GM23338 (cell line): ENCODE data around the gene CHRNB2. TPM values are rescaled to one million over a fixed set of nuclear protein-coding genes. Genes with fewer than 3 reads are reported as not detected.

Source experiments
- ATAC-seq: fragments of 200-7000 bp; cut with Tn5 transposase; 3 replicates; pipeline ENCODE4 v1.9.1; 2020
- DNase-seq: peaks from one replicate; pipeline ENCODE4 v3.0.0-alpha.2; 2015; ENCODE audit warnings: low spot score
- H2AFZ ChIP-seq: fragments of 200-600 bp; sonication (generic); 2 replicates; pipeline ENCODE4 v1.8.0; 2016; ENCODE audit warnings: antibody characterized with exemption, mild to moderate bottlenecking, moderate library complexity
- H3F3A ChIP-seq: fragments of 200-600 bp; sonication (generic); replicated peaks from 2 replicates; pipeline ENCODE4 v1.8.0; 2017; ENCODE audit warnings: antibody characterized with exemption, mixed run types, low read depth
- H3K27ac ChIP-seq: fragments of 200-600 bp; sonication (generic); 2 replicates; pipeline ENCODE4 v1.6.1; 2016; ENCODE audit warnings: low read depth
- H3K27me3 ChIP-seq: fragments of 200-600 bp; sonication (generic); 2 replicates; pipeline ENCODE4 v1.8.0; 2016; ENCODE audit warnings: mild to moderate bottlenecking, mixed run types, moderate library complexity; ENCODE audit not compliant: insufficient read depth
- H3K36me3 ChIP-seq: fragments of 200-600 bp; sonication (generic); 2 replicates; pipeline ENCODE4 v1.8.0; 2016; ENCODE audit warnings: mild to moderate bottlenecking; ENCODE audit not compliant: insufficient read depth
- H3K4me1 ChIP-seq: fragments of 200-600 bp; sonication (generic); 2 replicates; pipeline ENCODE4 v1.8.0; 2016; ENCODE audit warnings: mild to moderate bottlenecking, moderate library complexity; ENCODE audit not compliant: insufficient read depth
- H3K4me2 ChIP-seq: fragments of 200-600 bp; sonication (generic); 2 replicates; pipeline ENCODE4 v1.7.1; 2017; ENCODE audit warnings: mixed run types
- H3K4me3 ChIP-seq: fragments of 200-600 bp; sonication (generic); 2 replicates; pipeline ENCODE4 v1.6.1; 2016; ENCODE audit warnings: mixed run types
- H3K79me2 ChIP-seq: fragments of 200-600 bp; sonication (generic); replicated peaks from 2 replicates; pipeline ENCODE4 v1.8.0; 2017; ENCODE audit warnings: mild to moderate bottlenecking; ENCODE audit not compliant: insufficient read depth
- H3K9me2 ChIP-seq: fragments of 200-600 bp; sonication (generic); 2 replicates; pipeline ENCODE4 v1.8.0; 2017; ENCODE audit not compliant: insufficient read depth
- H4K20me1 ChIP-seq: fragments of 200-600 bp; sonication (generic); replicated peaks from 2 replicates; pipeline ENCODE4 v1.8.0; 2017; ENCODE audit warnings: mild to moderate bottlenecking; ENCODE audit not compliant: insufficient read depth
- H3K27ac Mint-ChIP-seq: 2 replicates; pipeline ENCODE4 v1.8.0; 2020; ENCODE audit warnings: inconsistent platforms, mild to moderate bottlenecking, moderate library complexity, mixed read lengths
- H3K27me3 Mint-ChIP-seq: 3 replicates; pipeline ENCODE4 v1.8.0; 2022; ENCODE audit warnings: low read depth, mild to moderate bottlenecking, moderate library complexity, mixed read lengths, inconsistent platforms; ENCODE audit not compliant: insufficient read depth, poor library complexity
- H3K36me3 Mint-ChIP-seq: 3 replicates; pipeline ENCODE4 v1.8.0; 2021; ENCODE audit warnings: low read depth, mild to moderate bottlenecking, inconsistent platforms, moderate library complexity, mixed read lengths
- H3K4me1 Mint-ChIP-seq: 3 replicates; pipeline ENCODE4 v1.8.0; 2020; ENCODE audit warnings: mild to moderate bottlenecking, inconsistent platforms, mixed read lengths
- H3K4me3 Mint-ChIP-seq: 3 replicates; pipeline ENCODE4 v1.8.0; 2021; ENCODE audit warnings: moderate library complexity, mild to moderate bottlenecking, inconsistent platforms, mixed read lengths
- H3K9me3 Mint-ChIP-seq: 3 replicates; pipeline ENCODE4 v1.8.0; 2020; ENCODE audit warnings: moderate library complexity, mild to moderate bottlenecking, inconsistent platforms, mixed read lengths
- CREB1 ChIP-seq: fragments of 250-450 bp; sonication (Bioruptor Pico); IDR thresholded peaks from 2 replicates; pipeline ENCODE4 v1.5.0; 2020; ENCODE audit warnings: low read depth, mild to moderate bottlenecking, moderate library complexity
- ETS1 ChIP-seq: IDR thresholded peaks from 2 replicates; pipeline ENCODE4 v1.6.1; 2016; ENCODE audit warnings: antibody characterized with exemption
- EZH2 ChIP-seq: fragments of 200-600 bp; sonication (generic); IDR thresholded peaks from one replicate; pipeline ENCODE4 v1.8.0; 2017; ENCODE audit warnings: antibody characterized with exemption, mild to moderate bottlenecking, low read depth; ENCODE audit not compliant: unreplicated experiment
- EZH2phosphoT487 ChIP-seq: fragments of 200-600 bp; sonication (generic); IDR thresholded peaks from one replicate; pipeline ENCODE4 v1.8.1; 2018; ENCODE audit warnings: antibody characterized with exemption; ENCODE audit not compliant: unreplicated experiment
- JUNB ChIP-seq: IDR thresholded peaks from one replicate; pipeline ENCODE4 v1.6.1; 2016; ENCODE audit warnings: antibody characterized with exemption; ENCODE audit not compliant: unreplicated experiment
- NANOG ChIP-seq: IDR thresholded peaks from 2 replicates; pipeline ENCODE4 v1.6.1; 2016; ENCODE audit warnings: antibody characterized with exemption, borderline replicate concordance
- POLR2AphosphoS5 ChIP-seq: IDR thresholded peaks from 2 replicates; pipeline ENCODE4 v1.6.1; 2016; ENCODE audit warnings: antibody characterized with exemption, low read depth
- REST ChIP-seq: IDR thresholded peaks from one replicate; pipeline ENCODE4 v1.6.1; 2018; ENCODE audit warnings: antibody characterized with exemption; ENCODE audit not compliant: unreplicated experiment
- STAT1 ChIP-seq: IDR thresholded peaks from one replicate; pipeline ENCODE4 v1.6.1; 2016; ENCODE audit warnings: antibody characterized with exemption; ENCODE audit not compliant: unreplicated experiment
- ZNF114 ChIP-seq: fragments of 250-450 bp; sonication (Bioruptor Pico); IDR thresholded peaks from 2 replicates; pipeline ENCODE4 v1.5.0; 2020; ENCODE audit warnings: mild to moderate bottlenecking, moderate library complexity
- ZNF331 ChIP-seq: fragments of 250-450 bp; sonication (Bioruptor Pico); IDR thresholded peaks from 2 replicates; pipeline ENCODE4 v1.5.0; 2020; ENCODE audit warnings: low read depth, mild to moderate bottlenecking, moderate library complexity
- polyA plus RNA-seq: library from polyadenylated mRNA; unstranded; fragments of >200 nt; fragmentation: Nextera tagmentation; extraction: Ambion mirVana; gene quantifications from 2 replicates; pipeline ENCODE4 v1.2.1, GENCODE V29; 2016
- total RNA-seq: library from RNA; depleted of rRNA; stranded (reverse); fragments of >200 nt; shearing (Covaris generic); gene quantifications from 2 replicates; pipeline ENCODE4 v1.2.3, GENCODE V29; 2014
- TF ChIP-seq, protein P1 (sequence below): fragments of 250-450 bp; sonication (Bioruptor Pico); IDR thresholded peaks from 2 replicates; pipeline ENCODE4 v1.5.0; 2020; ENCODE audit warnings: mild to moderate bottlenecking, moderate library complexity
- TF ChIP-seq, protein P2 (sequence below), 2 experiments: fragments of 200-600 bp in 1 of 2; sonication (generic) in 1 of 2; conservative IDR thresholded peaks; 2 replicates each; pipeline versions ENCODE4 v1.5.1 to v1.6.1; 2016 to 2017; ENCODE audit warnings: antibody characterized with exemption in 2 of 2, low read depth in 2 of 2, mild to moderate bottlenecking in 2 of 2, moderate library complexity in 1 of 2

Gene CHRNB2
- total and polyA plus RNA-seq, 2 experiments from 2014 or later, result 0.73 to 3.6 TPM

DNA sequence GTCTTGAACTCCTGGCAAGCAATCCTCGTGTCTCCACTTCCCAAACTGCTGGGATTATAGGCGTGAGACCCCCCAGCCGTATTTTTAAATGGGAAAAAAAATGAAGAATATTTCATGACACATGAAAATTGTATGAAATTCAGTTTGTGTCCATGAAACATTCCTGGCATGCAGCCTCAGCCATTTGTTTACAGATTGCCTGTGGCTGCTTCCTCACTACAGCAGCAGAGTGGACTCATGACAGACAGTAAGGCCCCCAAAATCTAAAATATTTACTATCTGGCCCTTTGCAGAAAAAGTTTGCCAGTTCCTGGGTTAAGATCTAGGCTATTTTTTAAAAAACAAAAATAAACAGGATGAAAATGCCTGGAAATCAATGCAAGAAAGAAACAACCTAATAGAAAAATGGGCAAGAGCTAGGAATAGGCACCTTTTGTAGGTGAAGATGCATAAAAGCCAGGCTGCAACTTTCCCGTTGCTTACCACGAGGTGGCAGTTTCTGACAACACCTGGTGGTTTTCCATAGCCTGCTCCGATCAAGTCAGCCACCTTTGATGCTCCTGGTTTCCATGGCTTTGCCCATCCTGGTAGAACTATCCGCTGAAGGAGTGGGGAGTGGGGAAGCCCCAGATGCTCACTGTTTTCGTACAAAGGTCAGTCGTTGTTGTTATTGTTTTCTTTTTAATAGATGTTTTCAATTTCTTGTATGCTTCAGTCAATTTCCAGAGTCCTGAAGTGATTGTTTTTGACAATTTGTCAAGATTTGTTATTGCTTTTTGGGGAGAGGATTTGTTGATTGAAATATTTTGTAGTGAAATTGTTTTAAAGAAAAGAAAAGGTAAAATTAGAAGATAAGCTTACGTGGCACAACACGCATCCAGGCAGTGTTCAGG is 33.4 kb upstream of the CHRNB2 start:
- TF ChIP-seq, protein P1, sequence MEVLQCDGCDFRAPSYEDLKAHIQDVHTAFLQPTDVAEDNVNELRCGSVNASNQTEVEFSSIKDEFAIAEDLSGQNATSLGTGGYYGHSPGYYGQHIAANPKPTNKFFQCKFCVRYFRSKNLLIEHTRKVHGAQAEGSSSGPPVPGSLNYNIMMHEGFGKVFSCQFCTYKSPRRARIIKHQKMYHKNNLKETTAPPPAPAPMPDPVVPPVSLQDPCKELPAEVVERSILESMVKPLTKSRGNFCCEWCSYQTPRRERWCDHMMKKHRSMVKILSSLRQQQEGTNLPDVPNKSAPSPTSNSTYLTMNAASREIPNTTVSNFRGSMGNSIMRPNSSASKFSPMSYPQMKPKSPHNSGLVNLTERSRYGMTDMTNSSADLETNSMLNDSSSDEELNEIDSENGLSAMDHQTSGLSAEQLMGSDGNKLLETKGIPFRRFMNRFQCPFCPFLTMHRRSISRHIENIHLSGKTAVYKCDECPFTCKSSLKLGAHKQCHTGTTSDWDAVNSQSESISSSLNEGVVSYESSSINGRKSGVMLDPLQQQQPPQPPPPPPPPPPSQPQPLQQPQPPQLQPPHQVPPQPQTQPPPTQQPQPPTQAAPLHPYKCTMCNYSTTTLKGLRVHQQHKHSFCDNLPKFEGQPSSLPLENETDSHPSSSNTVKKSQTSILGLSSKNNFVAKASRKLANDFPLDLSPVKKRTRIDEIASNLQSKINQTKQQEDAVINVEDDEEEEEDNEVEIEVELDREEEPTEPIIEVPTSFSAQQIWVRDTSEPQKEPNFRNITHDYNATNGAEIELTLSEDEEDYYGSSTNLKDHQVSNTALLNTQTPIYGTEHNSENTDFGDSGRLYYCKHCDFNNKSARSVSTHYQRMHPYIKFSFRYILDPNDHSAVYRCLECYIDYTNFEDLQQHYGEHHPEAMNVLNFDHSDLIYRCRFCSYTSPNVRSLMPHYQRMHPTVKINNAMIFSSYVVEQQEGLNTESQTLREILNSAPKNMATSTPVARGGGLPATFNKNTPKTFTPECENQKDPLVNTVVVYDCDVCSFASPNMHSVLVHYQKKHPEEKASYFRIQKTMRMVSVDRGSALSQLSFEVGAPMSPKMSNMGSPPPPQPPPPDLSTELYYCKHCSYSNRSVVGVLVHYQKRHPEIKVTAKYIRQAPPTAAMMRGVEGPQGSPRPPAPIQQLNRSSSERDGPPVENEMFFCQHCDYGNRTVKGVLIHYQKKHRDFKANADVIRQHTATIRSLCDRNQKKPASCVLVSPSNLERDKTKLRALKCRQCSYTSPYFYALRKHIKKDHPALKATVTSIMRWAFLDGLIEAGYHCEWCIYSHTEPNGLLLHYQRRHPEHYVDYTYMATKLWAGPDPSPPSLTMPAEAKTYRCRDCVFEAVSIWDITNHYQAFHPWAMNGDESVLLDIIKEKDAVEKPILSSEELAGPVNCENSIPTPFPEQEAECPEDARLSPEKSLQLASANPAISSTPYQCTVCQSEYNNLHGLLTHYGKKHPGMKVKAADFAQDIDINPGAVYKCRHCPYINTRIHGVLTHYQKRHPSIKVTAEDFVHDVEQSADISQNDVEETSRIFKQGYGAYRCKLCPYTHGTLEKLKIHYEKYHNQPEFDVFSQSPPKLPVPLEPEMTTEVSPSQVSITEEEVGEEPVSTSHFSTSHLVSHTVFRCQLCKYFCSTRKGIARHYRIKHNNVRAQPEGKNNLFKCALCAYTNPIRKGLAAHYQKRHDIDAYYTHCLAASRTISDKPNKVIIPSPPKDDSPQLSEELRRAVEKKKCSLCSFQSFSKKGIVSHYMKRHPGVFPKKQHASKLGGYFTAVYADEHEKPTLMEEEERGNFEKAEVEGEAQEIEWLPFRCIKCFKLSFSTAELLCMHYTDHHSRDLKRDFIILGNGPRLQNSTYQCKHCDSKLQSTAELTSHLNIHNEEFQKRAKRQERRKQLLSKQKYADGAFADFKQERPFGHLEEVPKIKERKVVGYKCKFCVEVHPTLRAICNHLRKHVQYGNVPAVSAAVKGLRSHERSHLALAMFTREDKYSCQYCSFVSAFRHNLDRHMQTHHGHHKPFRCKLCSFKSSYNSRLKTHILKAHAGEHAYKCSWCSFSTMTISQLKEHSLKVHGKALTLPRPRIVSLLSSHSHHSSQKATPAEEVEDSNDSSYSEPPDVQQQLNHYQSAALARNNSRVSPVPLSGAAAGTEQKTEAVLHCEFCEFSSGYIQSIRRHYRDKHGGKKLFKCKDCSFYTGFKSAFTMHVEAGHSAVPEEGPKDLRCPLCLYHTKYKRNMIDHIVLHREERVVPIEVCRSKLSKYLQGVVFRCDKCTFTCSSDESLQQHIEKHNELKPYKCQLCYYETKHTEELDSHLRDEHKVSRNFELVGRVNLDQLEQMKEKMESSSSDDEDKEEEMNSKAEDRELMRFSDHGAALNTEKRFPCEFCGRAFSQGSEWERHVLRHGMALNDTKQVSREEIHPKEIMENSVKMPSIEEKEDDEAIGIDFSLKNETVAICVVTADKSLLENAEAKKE (CRISPR knock-in tag), result peak; percentile 46; the same call in 1 of the 2 replicates
- TF ChIP-seq STAT1 (no peak), ZNF114 (CRISPR knock-in tag) (no peak), ETS1 (no peak), JUNB (no peak), POLR2AphosphoS5 (no peak), ZNF331 (CRISPR knock-in tag) (no peak), CREB1 (CRISPR knock-in tag) (no peak), REST (no peak), NANOG (no peak), EZH2phosphoT487 (no peak), EZH2 (no peak)
- TF ChIP-seq, protein P2, sequence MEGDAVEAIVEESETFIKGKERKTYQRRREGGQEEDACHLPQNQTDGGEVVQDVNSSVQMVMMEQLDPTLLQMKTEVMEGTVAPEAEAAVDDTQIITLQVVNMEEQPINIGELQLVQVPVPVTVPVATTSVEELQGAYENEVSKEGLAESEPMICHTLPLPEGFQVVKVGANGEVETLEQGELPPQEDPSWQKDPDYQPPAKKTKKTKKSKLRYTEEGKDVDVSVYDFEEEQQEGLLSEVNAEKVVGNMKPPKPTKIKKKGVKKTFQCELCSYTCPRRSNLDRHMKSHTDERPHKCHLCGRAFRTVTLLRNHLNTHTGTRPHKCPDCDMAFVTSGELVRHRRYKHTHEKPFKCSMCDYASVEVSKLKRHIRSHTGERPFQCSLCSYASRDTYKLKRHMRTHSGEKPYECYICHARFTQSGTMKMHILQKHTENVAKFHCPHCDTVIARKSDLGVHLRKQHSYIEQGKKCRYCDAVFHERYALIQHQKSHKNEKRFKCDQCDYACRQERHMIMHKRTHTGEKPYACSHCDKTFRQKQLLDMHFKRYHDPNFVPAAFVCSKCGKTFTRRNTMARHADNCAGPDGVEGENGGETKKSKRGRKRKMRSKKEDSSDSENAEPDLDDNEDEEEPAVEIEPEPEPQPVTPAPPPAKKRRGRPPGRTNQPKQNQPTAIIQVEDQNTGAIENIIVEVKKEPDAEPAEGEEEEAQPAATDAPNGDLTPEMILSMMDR (conservative IDR thresholded peaks at IDR 0.05; ENCODE audit: low read depth in 2 of 2), result peak; percentile 71 to 85
- Mint-ChIP-seq H3K27ac (no peak overlapping the region), H3K4me3 (no peak overlapping the region), H3K27me3 (peaks cover 16% of the 10 kb centered on the region), H3K4me1 (peaks cover 3% of the 10 kb centered on the region; the same call in 1 of the 3 replicates), H3K36me3 (peaks cover 9% of the 10 kb centered on the region), H3K9me3 (peaks cover 25% of the 10 kb centered on the region)
- Histone ChIP-seq H3K27me3 (no peaks in the 10 kb centered on the region), H3K9me2 (no peaks in the 10 kb centered on the region), H3F3A (no peaks in the 10 kb centered on the region), H3K27ac (no peak overlapping the region), H2AFZ (no peak overlapping the region), H3K4me1 (no peaks in the 10 kb centered on the region), H3K36me3 (no peaks in the 10 kb centered on the region), H3K4me2 (no peak overlapping the region), H3K79me2 (no peaks in the 10 kb centered on the region), H4K20me1 (no peaks in the 10 kb centered on the region), H3K4me3 (no peak overlapping the region)
- DNase-seq, result peak; percentile 89
- peak; percentile 97 for ATAC-seq
